CD14-positive monocyte (primary cell): ENCODE results near the gene HSCB. TPM values are rescaled to one million over a fixed set of nuclear protein-coding genes. Genes with fewer than 3 reads are reported as not detected.

Experiments used
- polyA plus RNA-seq, 3 donors: library from polyadenylated mRNA; depleted of rRNA in 1 of 3; unstranded in 2 of 3; stranded (reverse) in 1 of 3; fragments of 300-500 nt in 2 of 3; fragments of >200 nt in 1 of 3; fragmentation: Illumina TruSeq in 2 of 3; gene quantifications; 1 replicate in 2 of 3; 2 replicates in 1 of 3; pipeline ENCODE4 v1.2.3, GENCODE V29; 2012 to 2021

The HSCB gene
- polyA plus RNA-seq, 3 donors, result 10.1 to 13.2 (median 10.3) TPM

Other genes with a start within 250 kb of the HSCB start
- gene TTC28, start 62.2 kb upstream of the HSCB start, polyA plus RNA-seq, result under 1 TPM in 2 of 3 donors, not detected in 1; 0.24 to 0.61 TPM
- gene CHEK2, start 219 bp upstream of the HSCB start, polyA plus RNA-seq, result 10 to 100 TPM in 1 of 3 donors, 1 to 10 TPM in 2; 6.6 to 13.1 (median 7.8) TPM
- 10 to 100 TPM in 2 of 3 donors, 1 to 10 TPM in 1; 6.8 to 12.6 (median 10.3) TPM for gene CCDC117, start 30.7 kb downstream of the HSCB start, polyA plus RNA-seq
- 100 to 1,000 TPM; 175 to 215 (median 201) TPM for gene XBP1, start 58.5 kb downstream of the HSCB start, polyA plus RNA-seq
- gene ZNRF3, start 141.5 kb downstream of the HSCB start, polyA plus RNA-seq, result under 1 TPM in 1 of 3 donors, not detected in 2; 0.13 TPM